Measurements from ENCODE around the gene CXCL17.

Gene CXCL17

DNA sequence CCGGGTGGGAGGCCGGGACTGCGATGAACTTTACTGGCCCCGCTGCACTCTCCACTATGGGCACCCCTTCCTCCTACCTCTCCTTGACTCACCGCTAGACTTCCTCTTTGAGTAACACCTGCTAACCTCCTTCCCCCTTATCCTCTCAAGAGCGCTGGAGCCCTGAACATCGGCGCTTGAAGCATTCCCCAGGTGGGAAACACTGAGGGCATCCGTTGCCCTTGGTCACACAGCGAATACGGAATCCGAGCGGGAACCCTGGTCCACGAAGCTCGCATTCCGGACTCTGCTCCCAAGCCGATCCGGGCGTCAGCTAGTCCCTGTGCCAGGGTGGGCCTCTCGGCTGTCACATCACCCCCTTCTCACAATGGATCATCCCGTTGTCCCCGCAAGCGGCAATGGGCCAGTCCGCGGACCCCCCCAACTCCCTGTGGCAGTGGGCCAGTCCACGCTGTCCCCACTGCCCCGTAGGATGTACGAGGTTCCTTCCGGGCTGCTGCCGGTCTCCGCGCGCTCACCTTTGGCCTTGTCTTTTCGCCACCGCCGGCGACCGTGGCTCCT, 19.8 kb downstream of the CXCL17 start:
- no peak for FAIRE-seq

DNA sequence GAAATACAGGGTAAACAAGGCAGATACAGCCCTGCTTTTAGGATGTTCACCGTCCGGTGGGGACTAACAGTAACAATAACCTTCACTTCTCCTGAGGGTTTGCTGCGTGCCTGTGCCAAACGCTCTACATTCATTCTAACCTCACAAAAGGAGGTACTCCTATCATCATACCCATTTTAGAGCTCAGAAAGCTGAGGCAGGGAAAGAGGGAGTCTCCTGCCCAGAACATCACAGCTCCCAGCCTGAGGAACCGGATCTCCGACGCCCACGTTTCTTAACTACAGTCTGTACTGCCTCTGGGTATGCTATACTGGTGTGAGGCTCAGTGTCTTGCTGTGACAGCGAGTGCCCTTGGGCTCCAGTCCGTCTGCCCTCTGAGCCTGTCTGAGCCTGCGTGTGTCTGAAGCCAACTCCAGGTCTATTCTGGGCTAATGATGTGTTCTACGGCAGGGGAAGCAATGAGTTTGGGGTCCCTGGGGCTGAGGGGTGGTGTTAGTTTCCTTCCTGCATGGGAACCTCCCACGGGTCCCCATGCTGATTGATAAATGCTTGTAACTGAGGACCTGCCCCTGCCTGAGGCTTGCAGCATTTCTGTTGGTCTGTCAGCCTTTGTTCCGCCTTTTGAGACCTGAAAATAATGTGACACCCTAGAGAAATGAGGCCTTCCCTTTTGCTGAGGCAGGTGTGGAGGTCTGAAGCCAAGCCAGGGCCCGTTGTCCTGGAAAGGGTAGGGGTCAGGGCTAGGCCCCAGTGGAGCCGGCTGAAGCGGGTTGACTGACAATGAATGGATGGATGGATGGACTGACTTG, 20.4 kb downstream of the CXCL17 start:
- FAIRE-seq = no peak

GRCh38 chr19:42421591-42422031, 21.1 kb downstream of the CXCL17 start:
- no peak for FAIRE-seq

DNA sequence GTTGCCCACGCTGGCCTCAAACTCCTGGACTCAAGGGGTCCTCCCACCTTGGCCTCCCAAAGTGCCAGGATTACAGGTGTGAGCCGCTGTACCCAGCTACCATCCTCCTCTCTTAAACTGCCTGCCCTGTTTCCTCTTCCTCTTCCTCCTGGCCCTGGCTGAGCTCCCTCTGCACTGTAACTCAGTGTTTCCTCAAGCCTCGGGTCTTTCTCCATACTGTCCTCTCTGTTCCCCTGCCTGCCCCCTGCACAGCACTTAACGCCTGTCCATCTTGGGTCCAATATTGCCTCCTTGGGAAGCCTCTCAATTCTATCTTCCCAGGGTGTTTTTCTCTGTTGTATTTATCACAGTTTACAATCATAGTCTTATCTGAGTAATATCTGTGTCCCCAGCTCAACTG, 21.6 kb downstream of the CXCL17 start:
- no peak for FAIRE-seq

DNA sequence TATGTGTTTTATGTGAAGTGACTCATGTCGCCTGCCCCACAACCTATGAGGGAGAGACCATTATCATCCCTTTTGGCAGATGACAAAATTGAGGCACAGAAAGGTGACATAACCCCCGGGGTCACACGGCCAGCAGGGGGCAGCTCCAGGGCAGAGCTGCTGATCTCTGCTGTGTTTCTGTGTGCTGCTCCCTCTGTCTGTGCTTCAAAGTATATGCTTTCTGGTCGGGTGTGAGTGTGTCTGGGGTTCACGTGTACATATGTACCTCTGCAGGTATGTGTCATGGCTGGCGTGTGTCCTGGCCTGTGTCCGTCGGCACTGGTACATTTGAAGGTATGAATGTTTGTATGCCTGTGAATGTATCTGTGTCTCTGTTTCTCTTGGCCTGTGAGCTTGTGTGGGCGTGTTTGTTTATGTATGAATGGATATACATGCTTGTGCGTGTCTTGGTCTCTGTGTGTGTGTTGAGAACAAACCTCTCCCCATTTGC, 22.6 kb downstream of the CXCL17 start:
- FAIRE-seq = no peak

DNA sequence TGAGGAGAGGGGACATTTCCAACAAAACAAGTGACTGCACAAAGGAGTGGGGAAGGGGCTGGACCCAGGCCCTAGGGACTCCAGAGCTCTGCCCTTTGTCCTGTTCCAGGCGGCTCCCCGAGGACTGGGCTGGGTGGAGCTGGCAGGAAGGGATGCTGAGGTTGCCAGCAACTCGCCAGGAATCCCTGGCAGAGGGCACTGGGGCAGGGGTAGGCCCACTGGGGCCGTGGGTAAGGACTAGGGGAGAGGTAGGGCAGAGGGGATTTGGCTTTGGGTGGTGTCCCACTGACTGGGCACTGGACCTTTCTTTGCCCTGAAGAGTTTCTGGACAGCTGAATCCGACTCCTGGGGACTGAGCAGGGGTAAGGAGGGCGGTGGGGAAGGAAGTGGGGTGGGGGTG, 23.4 kb downstream of the CXCL17 start:
- FAIRE-seq = no peak

DNA sequence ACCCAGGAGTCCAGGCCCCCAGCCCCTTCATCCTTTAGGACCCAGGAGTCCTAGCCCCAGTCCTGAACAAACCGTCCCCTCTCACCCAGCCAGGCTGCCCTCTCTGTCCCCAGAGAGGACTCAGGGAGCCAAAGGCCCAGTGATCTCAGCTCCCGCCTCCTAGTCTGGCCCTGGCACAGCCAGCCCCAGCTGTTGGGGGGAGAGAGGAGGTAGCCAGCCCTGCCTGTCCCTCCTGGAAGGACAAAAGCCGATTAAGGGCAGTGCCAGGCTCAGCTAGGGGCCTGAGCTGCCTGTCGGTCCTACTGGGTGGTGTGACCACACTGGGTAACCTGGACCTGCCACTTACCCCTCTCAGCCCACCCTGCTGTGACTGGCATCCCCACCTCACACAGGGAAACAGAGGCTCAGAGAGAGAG, 30.1 kb downstream of the CXCL17 start:
- no peak for FAIRE-seq

- FAIRE-seq = no peak
Observed at GRCh38 chr19:42412227-42412626, 30.5 kb downstream of the CXCL17 start.

DNA sequence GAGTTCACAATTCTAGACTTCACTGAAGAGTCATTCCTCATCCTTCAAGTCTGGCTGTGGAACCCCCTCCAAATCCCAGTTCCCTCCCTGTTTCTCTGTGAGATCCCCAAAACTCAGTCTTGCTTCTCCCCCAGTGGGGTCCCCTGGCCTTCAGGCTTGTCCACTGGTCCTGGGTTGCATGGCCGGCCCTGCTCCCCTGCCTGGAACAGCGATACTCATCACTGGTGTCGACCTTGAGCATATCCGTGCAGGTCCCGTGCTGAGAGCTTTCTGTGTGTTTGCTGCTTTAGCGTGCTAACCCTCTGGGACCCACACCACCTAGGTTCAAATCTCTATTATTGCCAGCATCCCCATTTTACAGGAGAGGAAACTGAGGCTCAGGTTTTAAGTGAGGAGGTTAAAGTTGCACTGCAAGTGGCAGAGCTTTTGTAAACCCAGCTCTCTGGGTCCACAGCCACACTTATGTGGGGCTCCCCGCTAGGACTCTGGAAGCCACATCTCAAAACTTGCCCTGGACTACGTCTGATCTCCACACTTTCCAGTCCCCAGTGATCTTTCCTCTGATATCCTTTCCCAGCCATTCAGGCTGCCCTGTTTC, 31.1 kb downstream of the CXCL17 start:
- FAIRE-seq = no peak

GRCh38 chr19:42410371-42410770, 32.4 kb downstream of the CXCL17 start:
- FAIRE-seq = no peak

GRCh38 chr19:42409477-42409876, 33.3 kb downstream of the CXCL17 start:
- FAIRE-seq = no peak

GRCh38 chr19:42407816-42408175, 35.0 kb downstream of the CXCL17 start:
- no peak for FAIRE-seq

DNA sequence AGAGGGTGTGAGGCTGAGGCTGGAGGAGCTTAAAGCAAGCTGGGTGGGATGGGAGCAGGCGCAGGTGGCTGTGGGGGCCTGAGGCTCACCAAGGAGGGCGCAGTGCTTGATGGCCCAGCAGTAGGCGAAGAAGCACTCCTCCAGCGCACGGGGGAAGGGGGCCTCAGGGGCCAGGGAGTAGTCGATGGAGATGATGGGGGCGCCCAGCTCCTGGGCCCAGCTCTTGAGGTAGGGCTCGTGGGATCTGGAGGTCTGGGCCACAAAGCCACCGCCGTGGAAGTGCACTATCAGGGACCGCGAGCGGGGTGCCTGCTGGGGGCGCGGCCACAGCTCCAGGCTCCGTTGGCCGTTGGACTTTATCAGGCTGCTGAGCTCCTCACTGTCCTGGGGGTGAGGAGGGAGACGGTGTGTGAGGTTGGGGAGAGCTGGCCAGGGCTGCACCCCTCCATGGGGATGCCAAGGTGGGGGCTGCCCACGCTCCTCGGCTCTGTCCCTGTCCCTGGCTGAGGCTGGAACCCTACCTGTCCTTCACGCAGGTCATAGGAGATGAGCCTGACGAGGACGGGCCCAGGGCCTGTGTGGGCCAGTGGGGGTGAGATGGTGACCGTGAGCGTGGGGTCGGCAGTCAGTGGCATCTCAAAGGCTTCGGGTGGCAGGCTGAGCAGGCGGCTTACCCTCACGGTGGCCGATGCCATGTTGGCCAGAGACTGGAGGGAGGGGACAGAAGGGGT, 35.5 kb downstream of the CXCL17 start:
- no peak for FAIRE-seq

DNA sequence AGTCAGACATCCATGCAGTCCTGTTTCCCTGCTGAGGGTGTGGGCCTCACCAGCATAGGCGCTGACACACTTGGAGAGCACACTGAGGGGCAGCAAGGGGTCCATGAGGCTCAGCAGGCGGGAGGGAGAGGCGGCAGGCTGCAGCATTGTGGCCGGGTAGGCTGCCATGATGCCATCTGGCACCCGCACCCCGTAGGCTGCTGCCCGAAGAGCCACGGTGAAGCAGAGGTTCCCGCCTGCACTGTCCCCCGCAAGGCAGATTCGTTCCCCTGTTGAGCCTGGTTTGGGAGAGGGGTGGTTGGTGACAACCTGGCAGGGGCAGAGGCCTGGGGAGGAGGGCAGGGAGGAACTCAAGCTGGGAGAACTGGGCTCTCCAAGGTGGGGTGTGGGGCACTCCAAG, 36.6 kb downstream of the CXCL17 start:
- FAIRE-seq = no peak

GRCh38 chr19:42403586-42403985, 39.2 kb downstream of the CXCL17 start:
- no peak for FAIRE-seq

DNA sequence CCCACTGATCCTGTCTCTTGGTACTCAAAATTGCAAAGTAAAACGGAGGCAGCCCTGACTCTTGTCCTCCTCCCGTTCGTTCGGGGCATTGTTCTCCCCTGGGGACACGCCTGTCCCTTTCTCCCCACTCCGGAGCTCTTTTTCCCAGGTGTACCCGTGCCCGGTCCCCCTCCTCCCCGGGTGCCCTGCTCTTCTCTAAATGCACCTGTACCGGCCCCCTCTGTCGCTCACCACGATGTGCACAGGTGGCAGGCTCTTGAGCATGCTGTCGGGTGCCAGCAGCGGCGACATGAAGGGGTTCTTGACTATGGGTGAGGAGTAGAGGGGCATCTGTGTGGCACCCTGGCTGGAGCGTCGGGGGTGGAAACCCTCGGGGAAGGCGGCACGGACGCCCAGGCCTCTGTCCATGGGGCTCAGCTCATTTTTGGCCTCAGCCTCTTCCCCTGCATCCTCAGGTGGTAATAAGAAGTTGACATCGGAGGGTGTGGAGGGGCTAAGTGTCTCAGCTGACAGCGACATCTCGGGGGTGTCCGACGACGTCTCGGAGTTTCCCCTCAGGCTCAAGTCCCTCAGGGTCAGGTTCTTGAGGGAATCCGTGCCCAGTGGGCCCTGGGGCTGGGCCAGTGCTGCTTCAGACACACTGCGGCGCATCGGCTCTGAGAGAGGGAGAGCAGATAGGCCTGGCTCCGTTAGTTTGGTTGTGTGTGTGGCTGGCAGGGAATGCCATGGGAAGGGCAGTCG, 40.2 kb downstream of the CXCL17 start:
- no peak for FAIRE-seq

GRCh38 chr19:42401365-42402303, 41.1 kb downstream of the CXCL17 start:
- no peak for FAIRE-seq

- FAIRE-seq = no peak
Observed at GRCh38 chr19:42400404-42400803, 42.3 kb downstream of the CXCL17 start.

DNA sequence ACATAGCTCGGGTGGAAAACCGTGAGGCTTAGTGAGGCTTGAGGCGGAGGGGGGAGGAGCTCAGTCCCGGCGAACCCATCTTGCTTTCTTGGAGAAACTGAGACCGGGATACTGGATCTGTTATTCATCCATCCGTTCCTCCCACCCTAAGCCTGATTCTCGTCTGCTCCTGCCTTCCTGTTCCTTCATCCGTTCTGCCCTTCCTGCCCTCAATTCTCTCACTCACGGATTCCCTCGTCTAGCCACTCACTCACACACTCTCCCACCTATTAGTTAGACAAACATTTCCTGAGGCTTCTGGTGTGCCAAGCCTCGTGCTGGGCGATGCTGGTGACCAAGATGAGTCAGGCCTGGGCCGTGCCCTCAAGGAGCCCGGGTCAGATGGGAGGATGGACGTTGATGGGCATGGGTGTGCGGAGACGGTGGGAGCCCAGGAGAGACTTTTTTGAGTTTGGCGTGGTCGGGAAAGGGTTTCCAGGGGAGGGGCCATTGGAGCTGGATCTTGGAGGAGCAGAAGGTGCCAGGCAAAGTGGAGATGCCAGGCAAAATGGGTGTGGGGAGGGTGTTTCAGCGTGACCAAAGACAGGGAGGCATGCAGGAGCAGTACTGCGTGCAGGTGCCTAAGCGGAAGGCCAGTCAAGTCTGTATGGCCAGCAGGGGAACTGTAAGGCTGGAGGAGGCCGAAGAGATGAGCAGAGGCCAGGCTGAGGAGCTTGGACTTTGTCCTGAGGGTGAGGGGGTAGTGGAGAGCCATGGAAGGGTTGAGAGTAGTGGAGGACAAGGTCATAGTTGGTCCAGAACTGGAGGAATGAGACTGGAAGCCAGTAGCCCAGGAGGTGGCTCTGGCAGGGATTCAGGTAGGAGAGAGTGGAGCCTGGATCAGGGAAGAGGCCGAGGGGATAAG, 45.2 kb downstream of the CXCL17 start:
- no peak for FAIRE-seq

Measured in G401.6 (cell line).